Peyer's patch (tissue), 4 donors: ENCODE data around the gene JAZF1. TPM values are rescaled to one million over a fixed set of nuclear protein-coding genes. Genes with fewer than 3 reads are reported as not detected.

Source experiments
- DNase-seq, 3 donors: peaks; one replicate each; pipeline ENCODE4 v3.0.0-alpha.2; 2017 to 2019
- H3K27ac ChIP-seq, 4 donors: fragments of 200-600 bp; sonication (generic); one replicate each; pipeline ENCODE4 v1.5.1; 2016 to 2019
- H3K27me3 ChIP-seq, 2 donors: fragments of 200-600 bp; sonication (generic); one replicate each; pipeline ENCODE4 v1.5.1; 2019
- H3K36me3 ChIP-seq, 3 donors: fragments of 200-600 bp; sonication (generic); one replicate each; pipeline ENCODE4 v1.5.1; 2016 to 2019
- H3K4me1 ChIP-seq, 4 donors: fragments of 200-600 bp; sonication (generic); one replicate each; pipeline ENCODE4 v1.5.1; 2016 to 2019
- H3K4me3 ChIP-seq, 4 donors: fragments of 200-600 bp; sonication (generic); 1 replicate in 3 of 4; 2 replicates in 1 of 4; pipeline ENCODE4 v1.5.1; 2016 to 2019; ENCODE audit warnings: mild to moderate bottlenecking in 1 of 4
- H3K9me3 ChIP-seq, 4 donors: fragments of 200-600 bp; sonication (generic); one replicate each; pipeline ENCODE4 v1.5.1; 2016 to 2019; ENCODE audit warnings: mild to moderate bottlenecking in 1 of 4
- POLR2A ChIP-seq, 2 donors: fragments of 450-650 bp; IDR thresholded peaks; one replicate each; pipeline ENCODE4 v1.5.1; 2017; ENCODE audit warnings: antibody characterized with exemption in 2 of 2, mild to moderate bottlenecking in 2 of 2, moderate library complexity in 2 of 2
- total RNA-seq, 4 donors: library from RNA; depleted of rRNA; stranded (reverse); fragments of >200 nt; gene quantifications; one replicate each; pipeline ENCODE4 v1.1.0, GENCODE V29; 2016
- TF ChIP-seq, protein P1 (sequence below), 6 experiments: fragments of 450-650 bp in 4 of 6; fragments of 200-600 bp in 2 of 6; sonication (generic) in 1 of 6; IDR thresholded peaks; one replicate each; pipeline ENCODE4 v1.5.1; 2017 to 2019; ENCODE audit warnings: antibody characterized with exemption in 6 of 6, mild to moderate bottlenecking in 3 of 6, moderate library complexity in 1 of 6

JAZF1 gene
- total RNA-seq, 4 donors from 2014 or later, result 1.9 to 15.7 (median 2.6) TPM

GRCh38 chr7:28013441-28013840 lies 167.2 kb downstream of the JAZF1 start:
- no peaks in the 10 kb centered on the region for H3K9me3 ChIP-seq
- H3K27ac ChIP-seq, result no peak overlapping the region
- no peak for DNase-seq
- H3K27me3 ChIP-seq, result no peaks in the 10 kb centered on the region
- no peak overlapping the region for H3K4me3 ChIP-seq
- H3K36me3 ChIP-seq, result no peaks in the 10 kb centered on the region
- no peaks in the 10 kb centered on the region for H3K4me1 ChIP-seq
- no peak for TF ChIP-seq POLR2A (IDR thresholded peaks at IDR 0.05)
- TF ChIP-seq, protein P1, sequence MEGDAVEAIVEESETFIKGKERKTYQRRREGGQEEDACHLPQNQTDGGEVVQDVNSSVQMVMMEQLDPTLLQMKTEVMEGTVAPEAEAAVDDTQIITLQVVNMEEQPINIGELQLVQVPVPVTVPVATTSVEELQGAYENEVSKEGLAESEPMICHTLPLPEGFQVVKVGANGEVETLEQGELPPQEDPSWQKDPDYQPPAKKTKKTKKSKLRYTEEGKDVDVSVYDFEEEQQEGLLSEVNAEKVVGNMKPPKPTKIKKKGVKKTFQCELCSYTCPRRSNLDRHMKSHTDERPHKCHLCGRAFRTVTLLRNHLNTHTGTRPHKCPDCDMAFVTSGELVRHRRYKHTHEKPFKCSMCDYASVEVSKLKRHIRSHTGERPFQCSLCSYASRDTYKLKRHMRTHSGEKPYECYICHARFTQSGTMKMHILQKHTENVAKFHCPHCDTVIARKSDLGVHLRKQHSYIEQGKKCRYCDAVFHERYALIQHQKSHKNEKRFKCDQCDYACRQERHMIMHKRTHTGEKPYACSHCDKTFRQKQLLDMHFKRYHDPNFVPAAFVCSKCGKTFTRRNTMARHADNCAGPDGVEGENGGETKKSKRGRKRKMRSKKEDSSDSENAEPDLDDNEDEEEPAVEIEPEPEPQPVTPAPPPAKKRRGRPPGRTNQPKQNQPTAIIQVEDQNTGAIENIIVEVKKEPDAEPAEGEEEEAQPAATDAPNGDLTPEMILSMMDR (IDR thresholded peaks at IDR 0.05), result no peak

GRCh38 chr7:28013019-28013418 lies 167.6 kb downstream of the JAZF1 start:
- Histone ChIP-seq H3K4me3 (no peak overlapping the region), H3K27me3 (no peaks in the 10 kb centered on the region), H3K36me3 (no peaks in the 10 kb centered on the region), H3K9me3 (no peaks in the 10 kb centered on the region), H3K27ac (no peak overlapping the region), H3K4me1 (no peaks in the 10 kb centered on the region)
- no peak for TF ChIP-seq POLR2A (IDR thresholded peaks at IDR 0.05)
- TF ChIP-seq, protein P1 (IDR thresholded peaks at IDR 0.05), result no peak
- no peak for DNase-seq

DNA sequence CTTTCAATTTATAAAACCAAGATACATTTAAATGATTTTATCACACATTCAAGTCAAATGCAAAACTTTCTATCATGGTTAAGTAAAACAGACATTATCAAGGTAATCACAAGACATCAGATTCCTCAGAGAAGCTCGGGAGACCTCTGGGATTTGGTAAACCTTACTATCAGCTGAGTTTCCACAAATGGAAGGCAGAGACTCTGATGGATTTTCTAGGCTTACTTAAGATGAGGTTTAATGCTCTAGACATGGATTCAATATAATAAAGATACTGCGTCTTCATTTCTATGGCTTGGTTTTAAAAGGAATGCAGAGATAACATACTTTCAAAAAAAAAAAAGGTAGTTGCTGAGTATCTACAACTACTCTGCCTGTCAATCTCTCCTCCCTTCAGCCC lies 171.7 kb downstream of the JAZF1 start:
- Histone ChIP-seq H3K27me3 (no peaks in the 10 kb centered on the region), H3K36me3 (no peaks in the 10 kb centered on the region), H3K4me1 (no peaks in the 10 kb centered on the region), H3K4me3 (no peak overlapping the region), H3K27ac (no peak overlapping the region), H3K9me3 (no peaks in the 10 kb centered on the region)
- DNase-seq, result no peak
- TF ChIP-seq, protein P1 (IDR thresholded peaks at IDR 0.05), result no peak
- no peak for TF ChIP-seq POLR2A (IDR thresholded peaks at IDR 0.05)

DNA sequence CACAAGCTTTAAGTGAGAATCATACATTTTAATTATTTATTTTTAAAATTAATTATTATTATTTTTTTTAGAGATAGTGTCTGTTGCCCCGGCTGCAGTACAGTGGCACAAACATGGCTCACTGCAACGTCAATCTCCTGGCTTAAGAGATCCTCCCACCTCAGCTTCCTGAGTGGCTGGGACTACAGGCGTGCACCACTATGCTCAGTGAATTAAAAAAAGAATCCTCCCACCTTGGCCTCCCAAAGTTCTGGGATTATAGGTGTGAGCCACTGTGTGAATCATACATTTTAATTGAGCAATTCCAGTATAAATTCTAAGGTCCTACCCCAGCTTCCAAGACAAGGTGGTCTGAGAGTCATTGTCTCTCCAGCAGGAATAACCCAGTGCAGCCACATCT lies 172.4 kb downstream of the JAZF1 start:
- TF ChIP-seq, protein P1 (IDR thresholded peaks at IDR 0.05), result no peak
- TF ChIP-seq POLR2A (IDR thresholded peaks at IDR 0.05), result no peak
- DNase-seq, result no peak
- no peaks in the 10 kb centered on the region for H3K27me3 ChIP-seq
- H3K36me3 ChIP-seq, result no peaks in the 10 kb centered on the region
- H3K4me1 ChIP-seq, result no peaks in the 10 kb centered on the region
- H3K27ac ChIP-seq, result no peak overlapping the region
- H3K9me3 ChIP-seq, result no peaks in the 10 kb centered on the region
- H3K4me3 ChIP-seq, result no peak overlapping the region

DNA sequence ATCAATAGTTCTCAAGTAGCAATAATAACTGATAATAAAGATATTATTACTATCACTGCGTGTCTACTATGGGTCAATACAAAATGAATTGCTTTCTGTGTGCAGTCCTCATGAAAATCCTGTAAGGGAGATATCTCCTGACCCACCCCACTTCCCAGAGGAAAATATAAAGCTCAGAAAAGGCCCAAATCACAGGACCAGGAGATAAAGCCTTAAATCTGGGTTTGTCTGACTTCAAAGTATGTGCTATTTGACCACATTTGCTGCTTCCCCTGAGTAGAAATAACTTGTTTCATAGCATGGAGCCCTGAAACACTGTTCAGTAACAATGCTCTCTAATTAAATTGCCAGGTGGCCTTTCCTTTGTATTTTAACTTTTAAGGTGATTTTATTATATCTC lies 174.1 kb downstream of the JAZF1 start:
- no peak overlapping the region for H3K27ac ChIP-seq
- no peak for DNase-seq
- H3K27me3 ChIP-seq, result no peaks in the 10 kb centered on the region
- H3K9me3 ChIP-seq, result no peaks in the 10 kb centered on the region
- no peak overlapping the region for H3K4me3 ChIP-seq
- no peaks in the 10 kb centered on the region for H3K4me1 ChIP-seq
- TF ChIP-seq, protein P1 (IDR thresholded peaks at IDR 0.05), result no peak
- no peak for TF ChIP-seq POLR2A (IDR thresholded peaks at IDR 0.05)
- H3K36me3 ChIP-seq, result no peaks in the 10 kb centered on the region

DNA sequence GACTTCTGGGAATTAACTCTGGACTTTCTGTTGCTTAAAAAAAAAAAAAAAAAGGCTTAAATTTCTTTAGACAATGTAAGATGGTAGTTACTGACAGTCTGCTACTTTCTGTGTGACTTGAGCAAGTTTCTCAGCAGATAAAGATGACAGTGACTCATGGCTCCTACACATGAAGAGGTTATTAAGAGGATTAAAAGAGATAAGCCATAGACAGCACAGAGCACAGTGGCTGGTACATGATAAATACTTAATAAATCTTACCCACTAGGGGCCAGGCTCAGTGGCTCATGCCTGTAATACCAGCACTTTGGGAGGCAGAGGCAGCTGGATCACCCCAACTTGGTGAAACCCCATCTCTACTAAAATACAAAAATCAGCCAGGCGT lies 174.8 kb downstream of the JAZF1 start:
- no peak for TF ChIP-seq POLR2A (IDR thresholded peaks at IDR 0.05)
- TF ChIP-seq, protein P1 (IDR thresholded peaks at IDR 0.05), result no peak
- no peak overlapping the region for H3K27ac ChIP-seq
- DNase-seq, result no peak

More for the DNA sequence above, 174.8 kb downstream of the JAZF1 start:
- Histone ChIP-seq H3K9me3 (no peaks in the 10 kb centered on the region), H3K4me1 (no peaks in the 10 kb centered on the region), H3K36me3 (no peaks in the 10 kb centered on the region), H3K4me3 (no peak overlapping the region), H3K27me3 (no peaks in the 10 kb centered on the region)
